Nephron progenitor cell (in vitro differentiated cells): ENCODE measurements around the gene SDHAF4.

ENCODE experiments used
- DNase-seq: peaks from one replicate; pipeline ENCODE4 v3.0.0; 2021
- H3K27ac Mint-ChIP-seq: 2 replicates; pipeline ENCODE4 v1.8.0; 2021; ENCODE audit warnings: mild to moderate bottlenecking, moderate library complexity, mixed read lengths
- H3K27me3 Mint-ChIP-seq: 2 replicates; pipeline ENCODE4 v1.8.0; 2021; ENCODE audit warnings: mild to moderate bottlenecking, low read depth, mixed read lengths; ENCODE audit not compliant: poor library complexity
- H3K36me3 Mint-ChIP-seq: 2 replicates; pipeline ENCODE4 v1.8.0; 2021; ENCODE audit warnings: low read depth, mixed read lengths
- H3K4me1 Mint-ChIP-seq: 2 replicates; pipeline ENCODE4 v1.8.0; 2021; ENCODE audit warnings: mixed read lengths
- H3K4me3 Mint-ChIP-seq: 2 replicates; pipeline ENCODE4 v1.8.0; 2021; ENCODE audit warnings: mild to moderate bottlenecking, moderate library complexity, mixed read lengths
- H3K9me3 Mint-ChIP-seq: 2 replicates; pipeline ENCODE4 v1.8.0; 2021; ENCODE audit warnings: mild to moderate bottlenecking, moderate library complexity, mixed read lengths
- CTCF ChIP-seq: fragments of 200-600 bp; sonication (generic); IDR thresholded peaks from 2 replicates; pipeline ENCODE4 v1.5.0; 2021; ENCODE audit warnings: antibody characterized with exemption

The SDHAF4 gene

GRCh38 chr6:70531133-70531532 lies 35.6 kb upstream of the SDHAF4 start:
- Mint-ChIP-seq H3K9me3 (no peaks in the 10 kb centered on the region), H3K4me3 (no peak overlapping the region), H3K4me1 (no peaks in the 10 kb centered on the region), H3K36me3 (peaks cover 9% of the 10 kb centered on the region), H3K27me3 (no peaks in the 10 kb centered on the region), H3K27ac (no peak overlapping the region)
- no peak for DNase-seq
- no peak for TF ChIP-seq CTCF

- Mint-ChIP-seq H3K27me3 (no peaks in the 10 kb centered on the region), H3K27ac (no peak overlapping the region), H3K36me3 (peaks cover 10% of the 10 kb centered on the region), H3K4me1 (no peaks in the 10 kb centered on the region), H3K4me3 (no peak overlapping the region), H3K9me3 (no peaks in the 10 kb centered on the region)
- no peak for DNase-seq
- TF ChIP-seq CTCF = no peak
Observed at GRCh38 chr6:70537266-70537665, 29.5 kb upstream of the SDHAF4 start.

GRCh38 chr6:70538376-70538775 lies 28.4 kb upstream of the SDHAF4 start:
- H3K4me1 Mint-ChIP-seq = no peaks in the 10 kb centered on the region
- no peak for DNase-seq
- H3K36me3 Mint-ChIP-seq = peaks cover 5% of the 10 kb centered on the region
- no peak for TF ChIP-seq CTCF
- H3K27me3 Mint-ChIP-seq = no peaks in the 10 kb centered on the region
- H3K27ac Mint-ChIP-seq = no peak overlapping the region
- H3K4me3 Mint-ChIP-seq = no peak overlapping the region
- H3K9me3 Mint-ChIP-seq = no peaks in the 10 kb centered on the region

- DNase-seq = no peak
- peaks cover 4% of the 10 kb centered on the region for H3K4me1 Mint-ChIP-seq
- H3K27ac Mint-ChIP-seq = no peak overlapping the region
- TF ChIP-seq CTCF = peak; percentile 42
- no peaks in the 10 kb centered on the region for H3K9me3 Mint-ChIP-seq
- no peaks in the 10 kb centered on the region for H3K27me3 Mint-ChIP-seq
- H3K36me3 Mint-ChIP-seq = peaks cover 16% of the 10 kb centered on the region
- no peak overlapping the region for H3K4me3 Mint-ChIP-seq
Observed at GRCh38 chr6:70547313-70547712, 19.4 kb upstream of the SDHAF4 start.

- H3K4me3 Mint-ChIP-seq = no peak overlapping the region
Observed at GRCh38 chr6:70547905-70548304, 18.8 kb upstream of the SDHAF4 start.

More at GRCh38 chr6:70547905-70548304, 18.8 kb upstream of the SDHAF4 start:
- no peak for TF ChIP-seq CTCF
- Mint-ChIP-seq H3K27ac (no peak overlapping the region), H3K4me1 (peaks cover 5% of the 10 kb centered on the region), H3K27me3 (no peaks in the 10 kb centered on the region), H3K36me3 (peaks cover 16% of the 10 kb centered on the region), H3K9me3 (no peaks in the 10 kb centered on the region)
- no peak for DNase-seq
